Osteoblast (primary cell): ENCODE measurements around the gene LRRC59. TPM values are rescaled to one million over a fixed set of nuclear protein-coding genes. Genes with fewer than 3 reads are reported as not detected.
"Not testable (repeated sequence)": the region's sequence is repeated elsewhere in the genome, so short reads cannot be mapped to it uniquely, and the experiment has no call there.

Source experiments
- DNase-seq: peaks from one replicate; pipeline ENCODE4 v3.0.0; 2011; ENCODE audit warnings: low spot score, mixed read lengths; ENCODE audit not compliant: insufficient read length; ENCODE audit errors: missing footprints
- H2AFZ ChIP-seq: 2 replicates; pipeline ENCODE4 v1.6.0; 2011; ENCODE audit warnings: mild to moderate bottlenecking, low read length
- H3K27ac ChIP-seq: 2 replicates; pipeline ENCODE4 v1.5.1; 2011; ENCODE audit warnings: mild to moderate bottlenecking, low read depth, low read length, moderate library complexity
- H3K27me3 ChIP-seq: 2 replicates; pipeline ENCODE4 v1.6.0; 2012; ENCODE audit warnings: mild to moderate bottlenecking, control low read depth, inconsistent platforms, low read length, moderate library complexity; ENCODE audit not compliant: insufficient read depth
- H3K36me3 ChIP-seq: 2 replicates; pipeline ENCODE4 v1.5.1; 2011; ENCODE audit warnings: mild to moderate bottlenecking, low read length, control low read depth, moderate library complexity; ENCODE audit not compliant: insufficient read depth
- H3K4me1 ChIP-seq: 2 replicates; pipeline ENCODE4 v1.5.1; 2011; ENCODE audit warnings: mild to moderate bottlenecking, low read length, control low read depth, moderate library complexity; ENCODE audit not compliant: insufficient read depth
- H3K4me2 ChIP-seq: 2 replicates; pipeline ENCODE4 v1.6.0; 2011; ENCODE audit warnings: mild to moderate bottlenecking, low read length; ENCODE audit not compliant: insufficient read depth
- H3K4me3 ChIP-seq: fragments of 200-600 bp; sonication (generic); 3 replicates; pipeline ENCODE4 v1.5.1; 2012; ENCODE audit warnings: mild to moderate bottlenecking, low read length, inconsistent platforms; ENCODE audit not compliant: insufficient read depth
- H3K79me2 ChIP-seq: 2 replicates; pipeline ENCODE4 v1.6.0; 2012; ENCODE audit warnings: mild to moderate bottlenecking, low read length, control low read depth, inconsistent platforms; ENCODE audit not compliant: insufficient read depth
- H3K9me3 ChIP-seq: 2 replicates; pipeline ENCODE4 v1.5.1; 2011; ENCODE audit warnings: low read depth, low read length, control low read depth
- H4K20me1 ChIP-seq: 2 replicates; pipeline ENCODE4 v1.6.0; 2012; ENCODE audit warnings: mild to moderate bottlenecking, low read length, control low read depth; ENCODE audit not compliant: insufficient read depth
- CTCF ChIP-seq: IDR thresholded peaks from 2 replicates; pipeline ENCODE4 v1.5.1; 2011; ENCODE audit warnings: mild to moderate bottlenecking, low read depth, low read length, moderate library complexity; ENCODE audit errors: extremely low read depth
- total RNA-seq: library from RNA; depleted of rRNA; stranded (reverse); fragments of >200 nt; gene quantifications from 2 replicates; pipeline ENCODE4 v1.2.3, GENCODE V29; 2012

The LRRC59 gene
- total RNA-seq, 1 donor: 121 TPM

GRCh38 chr17:50414808-50415207 is 17.5 kb upstream of the LRRC59 start:
- Histone ChIP-seq H2AFZ (no peak overlapping the region), H3K4me3 (no peak overlapping the region), H3K4me2 (no peak overlapping the region), H3K4me1 (no peaks in the 10 kb centered on the region), H3K79me2 (no peaks in the 10 kb centered on the region), H3K36me3 (no peaks in the 10 kb centered on the region), H4K20me1 (no peaks in the 10 kb centered on the region), H3K27ac (no peak overlapping the region), H3K9me3 (no peaks in the 10 kb centered on the region), H3K27me3 (peaks cover under 1% of the 10 kb centered on the region)
- TF ChIP-seq CTCF: no peak
- DNase-seq: no peak

GRCh38 chr17:50412188-50412732 is 14.9 kb upstream of the LRRC59 start:
- Histone ChIP-seq H3K36me3 (no peaks in the 10 kb centered on the region), H3K4me2 (no peak overlapping the region), H3K27me3 (peaks cover 3% of the 10 kb centered on the region), H2AFZ (no peak overlapping the region), H3K4me1 (no peaks in the 10 kb centered on the region), H3K27ac (no peak overlapping the region), H3K4me3 (no peak overlapping the region), H3K9me3 (no peaks in the 10 kb centered on the region), H3K79me2 (no peaks in the 10 kb centered on the region), H4K20me1 (no peaks in the 10 kb centered on the region)
- no peak for DNase-seq
- TF ChIP-seq CTCF: no peak

- TF ChIP-seq CTCF: no peak
- Histone ChIP-seq H3K27ac (no peak overlapping the region), H3K4me3 (no peak overlapping the region), H2AFZ (no peak overlapping the region), H4K20me1 (no peaks in the 10 kb centered on the region), H3K36me3 (no peaks in the 10 kb centered on the region), H3K79me2 (no peaks in the 10 kb centered on the region), H3K4me1 (no peaks in the 10 kb centered on the region), H3K27me3 (peaks cover 18% of the 10 kb centered on the region), H3K9me3 (no peaks in the 10 kb centered on the region), H3K4me2 (no peak overlapping the region)
- DNase-seq: no peak
Observed at GRCh38 chr17:50407921-50408320, 10.6 kb upstream of the LRRC59 start.

- H4K20me1 ChIP-seq: no peaks in the 10 kb centered on the region
- no peak overlapping the region for H3K4me2 ChIP-seq
- no peak overlapping the region for H3K4me3 ChIP-seq
- no peak overlapping the region for H3K27ac ChIP-seq
- no peak for TF ChIP-seq CTCF
- H3K79me2 ChIP-seq: no peaks in the 10 kb centered on the region
- H3K36me3 ChIP-seq: no peaks in the 10 kb centered on the region
- DNase-seq: no peak
- H3K27me3 ChIP-seq: peaks cover 18% of the 10 kb centered on the region
- no peaks in the 10 kb centered on the region for H3K4me1 ChIP-seq
- no peak overlapping the region for H2AFZ ChIP-seq
- H3K9me3 ChIP-seq: no peaks in the 10 kb centered on the region
Observed at GRCh38 chr17:50406578-50406977, 9.3 kb upstream of the LRRC59 start.

- peaks cover 18% of the 10 kb centered on the region for H3K27me3 ChIP-seq
- not testable (repeated sequence) for H3K9me3 ChIP-seq, H3K36me3 ChIP-seq, H3K79me2 ChIP-seq, H3K27ac ChIP-seq, H2AFZ ChIP-seq, H4K20me1 ChIP-seq, H3K4me3 ChIP-seq, H3K4me1 ChIP-seq, DNase-seq, H3K4me2 ChIP-seq
Observed at GRCh38 chr17:50405351-50405750, 8.0 kb upstream of the LRRC59 start.

- Histone ChIP-seq H3K79me2 (peaks cover 31% of the 10 kb centered on the region), H4K20me1 (peaks cover 16% of the 10 kb centered on the region), H3K4me1 (peaks cover 13% of the 10 kb centered on the region)
- H3K36me3 ChIP-seq, DNase-seq, H3K27me3 ChIP-seq, H2AFZ ChIP-seq, H3K27ac ChIP-seq, H3K9me3 ChIP-seq, H3K4me3 ChIP-seq, H3K4me2 ChIP-seq: not testable (repeated sequence)
Observed at GRCh38 chr17:50399591-50399990, 2.3 kb upstream of the LRRC59 start.
